Activated CD4-positive, alpha-beta T cell treated with anti-CD3 and anti-CD28 coated beads, Interleukin-2, amount 50 U/mL, for 48 hours (primary cell): ENCODE results near the gene PRPF31.

Experiments used
- DNase-seq, 2 experiments: peaks; one replicate each; pipeline ENCODE4 v3.0.0-alpha.2; 2020

The PRPF31 gene

DNA sequence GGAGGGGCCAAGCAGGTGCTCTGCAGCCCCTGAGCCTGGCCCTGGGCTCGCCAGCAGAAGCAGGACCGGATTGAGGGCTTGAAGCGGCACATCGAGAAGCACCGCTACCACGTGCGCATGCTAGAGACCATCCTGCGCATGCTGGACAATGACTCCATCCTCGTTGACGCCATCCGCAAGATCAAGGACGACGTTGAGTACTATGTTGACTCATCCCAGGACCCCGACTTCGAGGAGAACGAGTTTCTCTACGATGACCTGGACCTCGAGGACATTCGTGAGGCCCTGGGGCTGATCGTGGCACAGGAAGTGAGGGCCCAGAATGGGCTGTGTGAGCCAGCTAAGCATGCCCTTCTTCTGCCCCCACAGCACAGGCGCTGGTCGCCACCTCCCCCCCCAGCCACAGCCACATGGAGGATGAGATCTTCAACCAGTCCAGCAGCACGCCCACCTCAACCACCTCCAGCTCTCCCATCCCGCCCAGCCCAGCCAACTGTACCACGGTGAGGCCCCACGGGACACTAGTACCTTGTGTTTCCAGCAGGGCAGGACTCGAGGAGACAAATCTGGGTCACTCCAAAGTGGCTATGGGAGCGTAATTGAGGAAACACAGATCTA lies 30.1 kb downstream of the PRPF31 start:
- DNase-seq: no peak

DNA sequence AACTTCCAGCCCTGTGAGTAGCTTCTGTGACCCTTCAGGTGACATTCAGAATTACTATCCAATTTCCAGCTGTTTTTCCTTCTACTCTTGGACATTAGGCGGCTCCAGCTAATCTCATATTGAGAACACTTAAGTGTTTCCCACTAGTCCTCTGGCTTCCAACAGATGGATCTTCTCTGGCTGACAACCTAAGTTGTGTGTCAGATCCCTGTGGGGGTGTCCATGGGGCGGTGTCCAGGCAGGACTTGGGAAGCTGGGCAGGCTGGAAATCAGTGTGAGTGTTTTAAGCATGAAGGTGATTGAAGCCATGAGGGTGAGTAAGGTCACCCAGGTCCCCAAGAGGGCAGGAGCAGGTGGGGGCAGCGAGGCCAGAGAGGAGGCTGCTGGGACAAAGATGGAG lies 32.1 kb downstream of the PRPF31 start:
- no peak for DNase-seq

DNA sequence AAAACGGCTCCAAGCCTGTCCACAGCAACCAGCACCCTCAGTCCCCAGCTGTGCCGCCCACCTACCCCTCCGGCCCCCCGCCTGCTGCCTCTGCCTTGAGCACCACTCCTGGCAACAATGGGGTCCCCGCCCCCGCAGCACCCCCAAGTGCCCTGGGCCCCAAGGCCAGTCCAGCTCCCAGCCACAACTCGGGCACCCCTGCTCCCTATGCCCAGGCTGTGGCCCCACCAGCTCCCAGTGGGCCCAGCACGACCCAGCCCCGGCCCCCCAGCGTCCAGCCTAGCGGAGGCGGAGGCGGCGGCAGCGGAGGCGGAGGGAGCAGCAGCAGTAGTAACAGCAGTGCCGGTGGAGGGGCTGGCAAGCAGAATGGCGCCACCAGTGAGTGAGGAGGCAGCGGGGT lies 32.6 kb downstream of the PRPF31 start:
- DNase-seq: no peak

DNA sequence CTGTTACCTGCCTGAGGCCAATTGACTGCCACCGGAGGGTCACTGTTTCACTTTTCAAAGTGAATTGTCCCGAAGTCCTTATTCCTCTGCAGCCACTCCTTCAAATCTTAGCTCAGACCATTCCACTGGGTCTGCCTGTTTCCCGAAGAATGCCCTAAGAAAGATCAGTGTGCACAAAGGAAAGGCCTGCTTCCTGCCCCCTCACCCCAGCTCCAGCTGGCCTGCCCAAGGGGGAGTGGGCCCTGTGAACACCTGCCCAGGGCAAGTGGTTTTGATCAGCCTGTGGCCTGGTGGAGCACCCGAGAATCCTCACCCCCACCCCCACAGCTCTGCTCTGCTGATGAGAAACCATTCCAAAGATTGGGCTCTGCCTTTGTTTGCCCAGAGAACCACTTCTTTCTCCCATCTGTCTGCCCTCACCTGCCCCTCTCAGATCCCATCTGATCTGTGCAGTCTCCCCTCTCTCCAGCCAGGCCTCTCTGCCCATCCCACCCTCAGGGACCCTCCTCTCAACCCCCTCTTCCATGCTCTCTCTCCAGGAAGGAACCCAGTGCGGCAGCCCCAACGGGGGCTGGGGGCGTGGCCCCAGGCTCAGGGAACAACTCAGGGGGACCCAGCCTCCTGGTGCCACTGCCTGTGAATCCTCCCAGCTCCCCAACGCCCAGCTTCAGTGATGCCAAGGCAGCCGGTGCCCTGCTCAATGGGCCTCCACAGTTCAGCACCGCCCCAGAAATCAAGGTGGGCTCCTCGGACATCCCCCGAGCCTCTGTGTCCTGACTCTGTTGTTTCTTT lies 33.7 kb downstream of the PRPF31 start:
- no peak for DNase-seq

DNA sequence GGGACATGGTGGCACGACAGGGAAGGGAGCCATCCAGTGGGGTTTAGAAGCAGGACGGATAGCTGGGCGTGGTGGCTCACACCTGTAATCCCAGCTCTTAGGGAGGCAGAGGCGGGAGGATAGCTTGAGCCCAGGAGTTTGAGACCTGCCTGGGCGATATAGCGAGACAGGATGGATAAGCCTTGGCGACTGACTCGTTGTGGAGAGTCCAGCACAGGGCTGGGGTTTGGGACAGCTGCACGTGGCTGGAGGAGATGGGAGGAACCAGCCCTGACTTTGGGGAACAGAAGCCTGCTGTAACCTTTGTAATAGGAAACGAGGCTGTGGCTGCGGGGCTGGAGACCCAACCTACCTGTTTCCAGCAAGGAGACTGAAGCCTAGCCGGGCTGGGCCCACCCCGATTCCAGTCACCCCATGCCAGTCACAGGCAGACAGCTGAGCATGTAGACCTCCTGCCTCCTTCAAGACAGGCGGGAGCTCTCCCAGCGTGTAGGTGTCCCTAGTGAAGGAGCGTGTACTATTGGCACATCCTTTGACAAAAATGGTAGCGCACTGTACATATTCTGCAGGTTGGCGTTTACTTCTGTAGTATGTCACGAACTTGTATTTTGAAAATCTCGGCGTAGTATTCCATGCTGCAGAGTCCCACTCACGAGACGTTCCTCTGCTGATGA lies 35.9 kb downstream of the PRPF31 start:
- DNase-seq: no peak

DNA sequence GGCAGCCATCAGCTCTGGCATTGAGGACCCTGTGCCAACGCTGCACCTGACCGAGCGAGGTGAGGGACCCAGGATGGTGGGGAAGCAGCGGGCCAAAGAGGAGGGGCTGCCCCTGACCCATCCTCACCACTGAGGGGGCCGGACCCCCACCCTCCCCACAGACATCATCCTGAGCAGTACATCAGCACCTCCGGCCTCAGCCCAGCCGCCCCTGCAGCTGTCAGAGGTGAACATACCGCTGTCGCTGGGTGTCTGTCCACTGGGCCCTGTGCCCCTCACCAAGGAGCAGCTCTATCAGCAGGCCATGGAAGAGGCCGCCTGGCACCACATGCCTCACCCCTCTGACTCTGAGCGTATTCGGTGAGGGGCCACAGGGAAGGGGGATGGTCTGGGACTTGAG lies 36.7 kb downstream of the PRPF31 start:
- no peak for DNase-seq

DNA sequence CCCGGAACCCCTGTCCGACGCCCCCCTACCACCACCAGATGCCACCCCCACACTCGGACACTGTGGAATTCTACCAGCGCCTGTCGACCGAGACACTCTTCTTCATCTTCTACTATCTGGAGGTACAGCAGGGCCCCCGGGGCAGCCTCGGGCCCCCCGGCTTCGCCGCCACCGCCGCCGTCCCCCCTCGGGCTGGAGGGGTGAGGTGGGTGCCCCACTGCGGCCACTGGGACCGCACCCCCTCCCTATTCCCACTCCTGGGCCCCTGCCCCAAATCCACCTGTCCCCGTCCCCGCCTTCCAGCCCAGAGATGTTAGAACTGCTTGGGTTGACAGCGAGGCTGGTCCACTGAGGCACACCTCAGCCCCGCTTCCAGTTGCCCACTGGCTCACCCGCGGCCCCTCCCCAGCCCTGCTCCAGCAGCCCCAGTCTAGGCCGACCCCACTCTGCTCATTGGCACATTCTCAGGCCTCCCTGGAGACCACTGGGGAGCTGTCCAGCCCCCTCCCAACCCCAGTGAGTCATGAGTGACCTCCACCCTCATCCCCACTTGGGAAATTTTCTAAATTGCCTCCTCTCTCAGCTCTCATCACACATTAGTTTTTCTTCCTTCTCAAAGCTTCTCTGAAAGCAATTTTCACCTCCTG lies 37.4 kb downstream of the PRPF31 start:
- no peak for DNase-seq

DNA sequence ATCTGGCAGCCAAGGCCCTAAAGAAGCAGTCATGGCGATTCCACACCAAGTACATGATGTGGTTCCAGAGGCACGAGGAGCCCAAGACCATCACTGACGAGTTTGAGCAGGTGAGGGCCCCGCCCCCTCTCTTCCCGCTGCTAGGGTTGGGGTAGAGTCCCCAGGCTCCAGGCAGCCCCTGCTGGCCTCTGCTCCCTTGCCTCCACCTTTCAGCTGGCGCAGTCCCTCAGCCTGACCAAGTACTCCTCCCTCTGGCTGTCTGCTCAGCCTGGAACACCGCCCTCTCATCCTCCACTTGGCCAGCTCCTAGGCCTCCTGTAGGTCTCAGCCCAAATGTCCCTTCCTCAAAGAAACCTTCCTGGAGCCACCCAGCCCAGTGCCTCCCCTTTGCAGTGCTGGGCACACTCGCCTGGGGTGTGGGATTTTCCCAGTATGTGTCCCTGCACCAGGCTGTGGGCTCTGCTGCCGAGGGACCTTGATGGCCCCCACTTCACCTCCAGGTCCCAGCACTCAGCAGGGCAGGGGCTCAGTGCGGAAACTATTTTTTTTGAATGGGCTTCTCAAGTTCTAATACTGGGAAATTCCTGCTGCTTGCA lies 38.3 kb downstream of the PRPF31 start:
- no peak for DNase-seq

DNA sequence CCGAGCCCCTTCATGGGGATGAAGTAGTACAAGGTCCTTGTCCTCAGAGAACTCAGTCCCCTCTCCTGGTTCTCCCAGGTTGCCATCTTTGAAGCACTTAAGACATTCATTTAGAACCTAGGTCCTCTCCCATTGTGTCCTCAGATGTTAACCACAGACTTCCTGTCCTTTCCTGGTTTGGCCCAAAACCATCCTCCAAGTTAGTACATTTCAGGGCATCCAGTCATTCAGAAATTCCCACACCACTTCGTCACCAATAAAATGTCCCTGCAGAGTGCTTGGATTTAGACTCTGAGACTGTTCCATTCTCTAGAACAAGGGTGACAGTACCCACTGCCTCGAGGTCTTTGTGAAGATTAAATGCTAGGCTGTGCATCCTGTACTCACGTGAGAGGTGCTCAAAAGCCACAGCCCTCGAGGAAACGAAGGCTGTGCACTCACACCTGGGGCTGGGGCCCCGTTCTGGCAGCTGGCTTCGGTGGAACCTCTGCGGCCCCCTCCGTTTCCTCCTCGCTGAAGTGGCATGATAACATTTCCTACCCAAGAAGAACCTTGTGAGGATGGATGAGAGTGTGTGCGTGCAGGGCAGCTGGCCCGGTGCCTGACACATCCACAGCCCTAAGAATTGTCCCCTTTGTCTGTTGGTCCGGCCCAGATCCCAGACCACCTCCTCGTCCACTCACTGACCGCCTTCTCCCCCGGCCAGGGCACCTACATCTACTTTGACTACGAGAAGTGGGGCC lies 39.2 kb downstream of the PRPF31 start:
- no peak for DNase-seq

DNA sequence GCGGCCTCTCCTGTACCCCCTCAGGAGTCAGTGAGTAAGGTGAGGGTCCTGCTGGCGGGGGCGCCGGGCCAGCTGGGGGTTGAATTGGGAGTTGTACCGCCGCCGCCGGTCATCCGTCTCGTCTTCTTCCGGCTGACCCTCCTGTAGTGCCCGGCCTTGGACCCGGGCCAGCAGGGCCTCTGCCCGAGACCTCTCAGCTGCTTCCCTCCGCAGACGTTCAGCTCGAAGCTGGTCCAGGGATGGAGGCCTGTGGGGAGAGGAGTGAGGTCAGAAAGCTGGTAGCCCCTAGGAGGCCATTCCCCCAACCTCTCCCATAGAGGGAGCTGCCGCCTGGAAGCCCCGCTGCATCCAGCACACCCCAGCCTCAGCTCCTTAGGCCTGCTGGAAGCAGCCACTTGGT lies 40.1 kb downstream of the PRPF31 start:
- DNase-seq: no peak

DNA sequence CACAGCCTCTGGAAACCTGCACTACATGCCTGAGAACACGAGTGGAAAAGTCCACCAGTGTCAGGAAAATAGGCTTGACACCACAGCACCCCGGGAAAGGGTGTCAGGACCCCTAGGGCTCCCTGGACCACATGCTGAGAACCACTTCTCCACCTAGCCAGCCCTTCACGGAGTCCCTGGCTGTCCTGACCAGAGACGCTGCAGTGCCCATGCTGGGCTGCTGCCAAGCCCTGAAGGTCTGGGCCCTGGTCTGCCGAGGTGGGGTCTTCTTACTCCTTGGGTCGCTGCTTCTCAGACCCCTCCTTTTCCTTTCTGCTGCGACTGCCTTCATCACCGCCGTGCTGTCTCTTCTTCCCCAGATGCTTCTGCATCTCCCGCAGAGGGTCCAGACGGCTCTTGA lies 40.9 kb downstream of the PRPF31 start:
- no peak for DNase-seq

DNA sequence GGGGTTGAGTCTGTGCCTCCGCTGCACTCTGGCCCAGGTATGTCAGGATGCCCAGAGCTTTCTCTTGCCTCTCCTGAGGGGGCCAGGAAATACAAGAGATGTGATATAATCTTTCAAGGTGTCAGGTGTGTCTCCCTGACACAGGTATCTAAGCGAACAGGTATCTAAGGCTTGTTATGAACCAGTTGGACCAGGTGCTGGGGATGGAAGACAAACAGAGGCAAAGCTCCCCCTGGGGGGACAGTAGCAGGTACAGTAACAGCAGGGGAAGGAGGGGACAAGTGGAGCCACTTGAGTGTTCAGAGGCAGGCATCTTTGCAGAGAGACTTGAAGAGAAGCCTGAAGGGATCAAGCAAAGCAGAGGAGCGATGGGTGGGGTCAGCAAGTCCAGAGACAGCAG lies 41.4 kb downstream of the PRPF31 start:
- no peak for DNase-seq

DNA sequence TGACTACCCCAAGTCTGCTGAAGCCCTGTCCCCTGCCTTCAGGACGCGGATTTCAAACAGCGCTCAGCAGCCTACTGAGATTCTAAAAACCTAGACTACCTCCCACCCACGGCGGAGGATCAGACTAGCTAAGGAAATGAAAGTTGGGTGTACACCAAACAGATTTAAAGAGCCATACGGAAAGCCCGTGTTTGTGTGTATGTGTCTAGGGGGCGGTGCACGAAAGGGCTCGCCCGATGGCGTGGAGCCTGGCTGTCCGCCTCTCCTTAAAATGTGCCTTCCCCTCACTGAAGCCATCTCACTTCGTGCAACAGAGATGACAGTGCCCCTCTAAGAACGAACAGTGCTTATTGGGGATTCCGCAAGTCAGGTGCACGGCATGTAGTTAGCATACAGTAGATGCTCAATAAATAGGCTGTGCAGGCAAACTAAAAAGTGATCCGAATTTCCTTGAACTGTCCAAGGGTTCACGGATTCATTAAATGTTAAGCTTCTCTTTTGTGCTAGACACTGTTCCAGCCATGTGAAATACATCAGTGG lies 43.3 kb downstream of the PRPF31 start:
- DNase-seq: peak in 1 of 2 experiments; percentile 45

DNA sequence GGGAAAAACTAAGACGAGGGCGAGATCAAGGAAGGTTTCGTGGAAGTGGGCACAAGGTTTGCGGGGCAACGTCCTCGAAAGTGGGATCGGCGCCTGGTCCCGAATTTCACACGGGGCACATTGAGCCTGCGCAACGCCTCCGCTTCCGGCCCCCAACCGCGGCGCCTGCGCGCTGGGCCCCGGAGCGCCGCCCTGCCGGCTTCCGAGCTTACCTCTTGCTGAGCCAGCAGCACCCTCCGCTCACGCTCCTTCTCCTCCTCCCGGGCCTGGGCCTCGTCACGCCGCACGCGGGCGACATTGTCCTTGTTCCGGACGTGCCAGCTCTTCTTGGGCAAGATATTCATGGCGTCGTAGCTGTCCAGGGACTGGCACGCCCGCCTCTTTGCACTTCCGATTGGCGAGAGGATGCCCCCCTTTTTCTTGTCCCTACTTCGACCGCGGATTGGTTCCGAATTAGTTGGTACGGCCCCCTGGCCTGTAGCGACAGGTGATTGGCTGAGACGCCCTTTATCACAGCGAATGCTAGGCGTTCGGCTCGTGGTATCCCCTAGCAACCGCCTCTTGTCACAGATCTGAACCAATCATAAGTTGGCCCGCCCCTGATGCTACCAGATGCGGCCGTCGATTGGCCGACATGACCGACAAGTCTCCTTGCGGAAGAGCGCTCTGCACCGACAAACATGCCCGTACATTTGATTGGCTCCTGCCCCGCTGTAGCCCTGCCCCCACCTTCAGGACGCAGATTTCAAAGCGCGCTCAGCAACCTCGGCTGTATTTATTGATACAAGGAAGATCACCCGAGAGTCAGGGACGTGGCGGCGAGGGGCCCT lies 44.0 kb downstream of the PRPF31 start, which contains the start of gene LENG1:
Gene LENG1, minus strand, starts transcription at position 370 of the 830 bp plus-strand sequence. Its CDS starts 26 bp downstream, at position 344.
- DNase-seq: peak; percentile 97 to 99

DNA sequence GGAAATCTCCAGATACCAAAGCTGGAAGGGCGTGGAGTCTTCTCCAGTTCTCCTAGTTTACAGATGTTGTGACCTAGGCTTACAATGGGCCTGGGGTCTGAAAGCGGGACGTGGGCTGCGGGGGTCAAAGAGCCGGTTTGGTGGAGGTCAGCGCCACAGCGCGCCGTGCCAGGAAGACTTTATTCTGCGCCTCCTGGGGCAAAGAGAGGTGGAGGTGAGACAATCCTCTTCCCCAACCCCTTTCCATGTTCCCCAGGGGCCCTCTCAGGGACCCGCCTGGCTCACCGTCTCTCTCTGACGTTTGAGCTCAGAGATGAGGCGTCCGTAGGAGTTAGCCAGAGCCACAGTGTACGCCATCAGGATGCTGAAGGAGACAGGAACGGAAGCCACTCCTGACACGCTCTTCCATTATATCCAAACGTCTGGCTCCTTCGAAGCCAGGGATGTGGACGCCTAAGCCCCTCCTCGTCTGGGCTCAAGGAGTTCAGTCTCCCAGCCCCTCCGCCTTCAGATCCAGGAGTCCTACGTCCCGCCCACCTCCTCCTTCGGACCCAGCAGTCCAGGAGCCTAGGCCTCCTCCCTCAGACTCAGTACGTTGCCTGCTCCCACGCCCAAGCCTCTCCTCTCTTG lies 44.7 kb downstream of the PRPF31 start:
- no peak for DNase-seq

DNA sequence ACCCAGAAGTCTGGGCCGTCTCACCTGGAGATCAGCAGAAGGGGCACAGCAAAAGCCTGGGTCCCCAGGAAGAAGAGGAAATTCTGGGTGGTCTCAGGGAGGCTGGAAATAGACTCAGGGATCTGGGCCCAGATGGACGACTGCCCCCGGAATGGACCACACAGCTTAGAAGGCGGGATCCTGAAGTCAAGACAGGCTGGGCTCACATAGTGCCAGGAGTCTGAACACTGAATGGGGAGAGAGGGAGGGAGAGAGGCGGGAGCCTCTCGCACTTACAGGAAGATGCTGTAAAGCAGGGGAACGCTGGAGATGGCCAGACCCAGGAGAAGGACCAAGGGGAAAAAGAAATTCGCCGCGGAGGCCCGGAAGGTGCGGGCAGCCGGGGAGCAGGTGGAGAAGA lies 45.3 kb downstream of the PRPF31 start:
- DNase-seq: no peak

DNA sequence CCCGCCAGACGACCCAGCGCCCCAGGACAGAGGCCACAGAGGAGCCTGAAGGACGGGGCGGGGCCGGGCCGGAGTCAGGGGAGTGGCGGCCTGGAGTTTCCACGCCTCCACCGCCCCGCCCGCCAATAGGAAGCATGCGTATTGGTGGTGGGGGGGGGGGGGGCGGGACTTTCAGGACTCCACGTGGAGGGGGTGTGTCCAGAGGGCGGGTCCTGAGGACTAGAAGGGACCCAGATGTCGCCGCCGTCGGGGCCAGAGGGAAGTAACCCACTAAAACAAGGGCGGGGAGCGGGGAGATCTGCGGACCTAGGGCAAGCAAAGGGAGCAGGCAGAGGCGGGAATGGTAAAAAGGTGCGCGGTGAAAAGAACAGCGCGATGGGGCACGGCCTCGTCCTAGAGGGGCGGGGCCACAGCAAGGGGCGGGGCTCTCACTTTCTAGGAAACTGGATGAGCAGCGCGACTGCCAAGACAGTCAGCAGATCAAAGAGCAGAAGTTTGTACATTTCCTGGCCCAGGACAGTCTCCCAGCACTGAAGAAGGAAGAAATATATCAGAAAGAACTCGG lies 46.8 kb downstream of the PRPF31 start:
- DNase-seq: peak; percentile 86 to 87

DNA sequence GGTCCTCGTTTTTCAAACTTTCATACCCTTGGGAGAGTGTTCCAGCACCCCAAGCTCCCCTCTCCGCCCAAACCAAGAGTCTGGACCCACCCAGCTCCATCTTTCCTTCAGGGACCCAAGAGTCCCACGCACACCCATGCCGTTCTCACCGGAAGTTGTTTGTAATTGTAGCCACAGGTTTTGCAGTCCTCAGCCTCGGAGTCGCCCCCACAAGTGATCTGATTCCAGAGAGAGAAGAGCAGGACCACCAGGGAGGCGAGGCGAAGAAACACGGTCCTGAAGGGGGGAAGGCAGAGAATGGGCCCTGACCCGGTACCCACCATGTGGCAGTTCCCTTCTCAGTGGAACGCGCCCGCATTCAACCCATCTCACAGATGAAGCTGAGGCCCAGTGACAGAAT lies 47.3 kb downstream of the PRPF31 start:
- DNase-seq: no peak

DNA sequence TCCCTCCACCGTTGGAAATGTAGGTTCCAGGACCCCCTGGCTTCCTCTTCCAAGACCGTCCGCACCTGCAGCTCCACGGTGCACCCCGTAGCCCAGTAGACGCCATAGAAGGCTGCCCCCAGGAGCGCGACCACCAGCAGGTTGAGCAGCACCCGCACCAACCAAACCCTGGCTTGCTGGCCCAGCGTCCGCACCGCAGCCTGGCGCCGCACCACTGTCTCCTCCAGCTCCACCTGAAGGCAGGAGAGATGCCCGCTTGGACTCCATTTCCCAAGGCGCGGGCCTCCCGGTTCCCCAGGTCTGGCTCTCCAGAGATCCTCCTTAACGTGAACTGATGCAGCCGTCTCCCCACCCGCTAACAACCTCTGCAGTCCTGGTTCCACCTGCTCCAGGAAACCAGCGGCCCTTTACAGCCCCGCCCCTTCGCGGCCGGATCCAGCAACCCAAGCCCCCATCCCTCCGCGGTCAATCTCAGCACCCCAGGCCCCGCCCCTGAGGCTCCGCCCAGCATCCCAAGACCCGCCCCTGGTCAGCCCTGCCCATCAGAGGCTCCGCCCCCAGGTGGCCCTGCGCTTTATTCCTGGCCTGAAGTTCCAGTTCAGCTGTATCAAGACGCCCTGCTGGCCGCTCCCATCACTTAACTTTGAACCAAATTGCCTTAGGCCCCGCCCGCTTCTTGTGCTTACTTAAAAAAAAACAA lies 49.0 kb downstream of the PRPF31 start:
- peak; percentile 81 for DNase-seq

DNA sequence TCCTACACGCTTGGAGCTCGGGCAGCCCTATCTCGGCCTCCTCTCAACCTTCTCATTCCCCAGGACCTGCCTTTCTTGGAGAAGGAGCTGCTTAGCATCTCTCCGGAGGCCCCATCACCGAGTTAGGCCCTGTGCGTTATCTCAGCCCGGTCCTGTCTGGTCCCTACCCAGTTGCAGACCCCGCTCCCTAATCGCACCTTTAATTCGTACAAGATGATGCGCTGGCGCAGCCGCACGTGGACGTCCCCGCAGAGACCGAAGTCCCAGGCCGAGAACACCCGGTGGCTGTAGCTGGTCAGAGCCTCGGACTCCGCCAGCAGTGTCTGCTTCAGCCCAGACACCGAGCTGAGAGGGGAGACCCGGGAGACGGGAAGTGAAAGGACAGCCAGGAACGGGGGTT lies 49.7 kb downstream of the PRPF31 start:
- no peak for DNase-seq
